Measurements from ENCODE around the gene MGRN1.

Gene MGRN1

DNA sequence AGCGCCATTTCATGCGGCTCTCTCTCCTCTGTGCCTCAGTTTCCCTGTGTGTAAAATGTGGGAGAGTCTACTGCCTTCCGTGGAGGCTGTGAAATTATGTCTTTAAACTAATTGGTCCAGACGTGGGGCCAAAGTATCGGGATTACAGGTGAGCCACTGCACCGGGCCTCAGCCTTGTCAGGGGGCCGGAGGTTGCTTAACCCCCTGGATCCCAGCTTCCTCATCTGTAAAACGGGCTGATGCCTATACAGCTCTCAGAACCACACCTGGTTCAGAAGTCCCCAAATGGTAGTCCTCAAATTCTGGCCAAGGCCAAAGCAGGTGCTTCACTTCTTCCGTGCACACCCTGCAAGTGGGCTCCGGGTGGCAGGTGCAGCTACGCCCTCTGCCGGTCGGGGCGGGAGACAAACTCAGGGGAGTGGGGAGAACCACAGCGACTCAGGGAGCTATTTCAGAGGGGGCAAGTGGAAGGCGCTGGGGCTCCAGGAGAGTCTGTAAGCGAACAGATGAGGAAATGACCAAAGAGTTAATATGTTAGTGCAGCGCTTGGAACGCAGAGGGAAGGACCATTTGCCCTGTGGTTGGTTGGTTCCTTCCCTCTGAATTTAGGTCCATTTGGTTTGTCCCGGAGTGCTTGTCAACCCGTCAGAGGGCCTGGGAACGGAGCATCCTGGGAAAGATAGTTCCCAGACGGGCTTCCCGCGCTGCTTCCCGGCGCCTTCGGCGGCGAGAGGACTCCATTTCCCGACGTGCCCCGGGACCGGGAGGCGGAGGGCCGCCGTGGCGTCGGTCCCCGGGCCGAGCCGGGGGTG lies at the start of gene MGRN1:
TSS of gene MGRN1 (plus strand) at position 812 of the 812 bp plus-strand sequence. CDS start 135 bp downstream, outside the sequence.
- DNase-seq (ENCODE audit: low spot score) = peak; percentile 95

DNA sequence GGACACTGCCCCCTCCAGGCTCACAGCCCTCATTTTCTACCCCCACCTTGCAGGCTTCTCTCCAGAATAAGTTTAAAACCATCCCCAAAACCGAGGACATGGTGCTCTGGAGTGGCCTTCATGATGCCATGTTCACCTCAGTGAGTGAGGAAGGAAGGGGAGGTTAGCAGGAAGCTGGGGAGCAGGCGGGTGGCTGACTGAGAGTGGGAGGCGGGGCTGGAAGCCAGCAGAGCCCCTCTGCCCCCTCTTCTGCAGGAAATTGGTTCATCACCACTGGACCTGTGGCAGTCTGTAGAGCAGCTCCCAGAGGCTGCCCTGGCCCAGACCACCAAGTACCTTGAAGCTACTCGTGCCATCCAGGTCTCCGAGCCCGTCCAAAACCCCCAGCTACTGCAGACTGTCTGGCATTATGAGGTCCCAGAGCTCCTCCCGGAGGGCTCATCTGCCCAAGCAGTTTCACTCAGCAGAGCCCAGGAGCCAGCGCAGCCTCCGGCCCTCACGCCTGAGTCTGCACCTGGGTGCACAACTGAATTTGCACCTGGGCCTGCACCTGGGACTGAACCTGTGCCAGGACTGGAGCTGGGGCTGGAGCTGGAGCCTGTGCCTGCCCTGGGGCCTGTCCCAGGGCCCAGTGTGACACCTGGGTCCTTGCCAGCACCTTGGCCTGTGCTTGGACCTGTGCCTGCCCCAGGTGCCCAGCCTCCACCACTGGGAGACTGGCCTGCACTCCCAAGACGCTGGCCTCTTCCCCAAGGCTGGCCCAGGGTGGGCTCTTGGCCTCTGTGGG lies 49.5 kb upstream of the MGRN1 start:
- no peak for DNase-seq (ENCODE audit: low spot score)

DNA sequence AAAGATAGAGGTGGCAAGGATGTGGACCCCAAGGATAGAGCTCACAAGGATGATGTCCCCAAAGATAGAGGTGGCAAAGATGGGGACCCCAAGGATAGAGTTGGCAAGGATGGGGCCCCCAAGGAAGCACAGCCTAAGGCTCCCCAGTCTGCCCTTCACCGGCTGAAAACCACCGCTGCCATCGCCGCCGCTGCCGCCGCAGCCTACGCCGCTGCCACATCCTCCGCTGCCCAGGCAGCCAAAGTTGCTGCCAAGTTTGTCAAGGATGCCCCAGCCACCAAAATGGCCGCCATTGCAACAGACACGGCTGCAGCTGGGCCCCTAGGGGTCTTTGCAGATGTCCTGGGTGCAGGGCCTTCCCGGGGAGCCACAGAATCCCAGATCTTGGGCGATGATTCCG lies 48.6 kb upstream of the MGRN1 start:
- DNase-seq (ENCODE audit: low spot score) = no peak

DNA sequence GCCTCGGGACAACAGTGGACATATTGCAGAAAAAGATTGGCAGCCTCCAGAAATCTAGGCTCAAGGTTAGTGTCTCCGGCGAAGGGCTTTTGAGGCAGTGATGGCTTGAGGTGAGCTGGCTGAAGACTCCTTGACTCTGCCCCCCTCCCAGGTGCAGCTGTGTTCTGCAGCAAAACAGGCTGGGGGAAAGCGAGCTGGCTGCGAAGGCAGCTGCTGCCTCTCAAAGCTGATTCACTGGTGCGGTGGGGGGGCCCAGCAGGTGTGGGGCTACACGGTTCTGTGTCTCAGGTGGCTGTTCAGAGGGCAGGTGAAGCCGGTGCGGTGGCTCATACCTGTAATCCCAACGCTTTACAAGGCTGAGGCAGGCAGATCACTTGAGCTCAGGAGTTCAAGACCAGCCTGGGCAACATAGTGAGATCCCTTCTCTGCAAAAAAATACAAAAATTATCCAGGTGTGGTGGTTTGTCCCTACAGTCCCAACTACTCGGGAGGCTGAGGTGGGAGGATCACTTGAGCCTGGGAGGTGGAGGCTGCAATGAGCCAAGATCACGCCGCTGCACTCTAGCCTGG lies 45.6 kb upstream of the MGRN1 start:
- DNase-seq (ENCODE audit: low spot score) = no peak

DNA sequence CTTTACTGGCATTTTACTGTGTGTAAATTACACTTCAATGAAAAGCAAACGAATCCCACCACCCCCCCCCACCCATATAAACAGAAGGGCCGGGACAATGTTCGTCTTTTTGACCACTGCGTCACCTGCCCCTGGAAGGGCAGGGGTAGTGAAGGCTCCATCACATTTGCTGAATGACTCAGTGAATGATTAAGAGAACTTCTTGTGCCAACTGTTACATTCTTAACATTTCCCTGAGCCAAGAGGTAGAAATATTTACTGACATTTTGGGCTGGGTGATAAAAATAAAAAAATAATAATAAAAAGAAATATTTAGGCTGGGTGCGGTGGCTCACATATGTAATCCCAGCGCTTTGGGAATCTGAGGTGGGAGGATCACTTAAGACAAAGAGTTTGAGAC lies 44.4 kb upstream of the MGRN1 start:
- DNase-seq (ENCODE audit: low spot score) = no peak

DNA sequence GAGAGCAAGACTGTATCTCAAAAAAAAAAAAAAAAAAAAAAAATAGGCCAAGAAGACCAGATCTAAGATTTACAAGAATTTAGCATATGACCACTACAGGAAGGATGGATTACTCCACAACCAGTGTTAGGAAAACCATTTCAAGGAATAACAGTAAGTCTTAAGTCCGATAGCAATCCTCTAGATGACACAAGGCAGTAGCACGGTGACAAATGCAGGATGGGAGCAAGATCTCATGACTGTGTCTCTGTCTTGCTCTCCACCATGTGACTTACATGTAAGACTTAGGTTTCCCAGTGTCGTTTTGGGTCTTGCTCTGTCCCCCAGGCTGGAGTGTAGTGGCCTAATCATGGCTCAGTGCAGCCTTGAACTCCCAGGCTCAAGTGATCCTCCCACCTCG lies 40.7 kb upstream of the MGRN1 start:
- DNase-seq (ENCODE audit: low spot score) = no peak

DNA sequence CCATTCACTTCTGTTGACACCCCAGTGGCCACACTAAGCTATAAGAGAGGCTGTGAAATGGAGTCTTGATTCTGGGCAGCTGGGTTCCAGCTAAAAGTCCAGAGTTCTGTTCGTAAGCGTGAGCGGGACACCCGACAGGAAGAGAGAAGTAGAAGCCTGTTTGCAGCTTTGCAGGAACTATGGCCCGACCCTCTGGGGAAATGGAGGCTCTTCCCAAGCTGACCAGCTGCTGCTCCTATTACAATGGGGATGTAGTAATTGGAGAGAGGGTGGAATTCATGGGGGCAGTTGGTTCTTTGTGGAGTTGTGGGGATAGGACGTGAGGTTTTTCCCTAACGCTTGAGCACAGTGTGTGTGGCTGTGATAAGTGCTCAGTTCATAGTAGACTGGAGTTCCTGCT lies 38.3 kb upstream of the MGRN1 start:
- DNase-seq (ENCODE audit: low spot score) = no peak

DNA sequence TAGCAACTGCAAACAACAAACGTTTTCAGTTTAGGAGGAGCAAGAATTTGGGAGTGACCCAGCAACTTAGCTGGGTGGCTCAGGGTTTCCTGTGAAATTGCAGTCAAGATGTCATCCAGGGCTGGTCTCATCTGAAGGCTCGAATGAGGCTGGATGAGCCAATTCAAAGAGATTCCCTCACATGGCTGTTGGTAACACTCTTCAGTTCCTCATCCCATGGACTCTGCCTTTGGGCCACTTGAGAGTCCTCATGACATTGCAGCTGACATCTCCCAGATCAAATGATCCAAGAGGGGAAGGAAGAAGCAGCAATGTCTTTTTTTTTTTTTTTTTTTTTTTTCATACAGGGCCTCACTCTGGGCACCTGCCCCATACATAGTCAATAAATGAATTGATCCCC lies 36.2 kb upstream of the MGRN1 start:
- no peak for DNase-seq (ENCODE audit: low spot score)

DNA sequence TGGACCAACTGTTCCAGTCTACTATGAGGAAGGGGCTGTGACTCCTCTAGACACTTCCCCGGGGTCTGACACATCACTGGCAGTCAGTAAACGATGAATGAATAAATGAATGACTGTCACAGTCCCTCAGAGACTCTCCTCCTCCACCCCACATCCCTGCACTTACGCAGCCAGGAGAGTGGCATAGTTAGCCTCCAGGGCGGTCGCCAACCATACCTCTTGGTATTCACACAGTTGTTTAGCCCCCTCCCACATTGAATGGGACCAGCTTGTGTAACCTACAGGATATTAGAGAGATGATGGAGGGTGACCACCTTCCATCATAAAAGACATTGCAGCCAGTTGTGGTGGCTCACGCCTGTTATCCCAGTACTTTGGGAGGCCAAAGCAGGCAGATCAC lies 35.7 kb upstream of the MGRN1 start:
- DNase-seq (ENCODE audit: low spot score) = no peak

DNA sequence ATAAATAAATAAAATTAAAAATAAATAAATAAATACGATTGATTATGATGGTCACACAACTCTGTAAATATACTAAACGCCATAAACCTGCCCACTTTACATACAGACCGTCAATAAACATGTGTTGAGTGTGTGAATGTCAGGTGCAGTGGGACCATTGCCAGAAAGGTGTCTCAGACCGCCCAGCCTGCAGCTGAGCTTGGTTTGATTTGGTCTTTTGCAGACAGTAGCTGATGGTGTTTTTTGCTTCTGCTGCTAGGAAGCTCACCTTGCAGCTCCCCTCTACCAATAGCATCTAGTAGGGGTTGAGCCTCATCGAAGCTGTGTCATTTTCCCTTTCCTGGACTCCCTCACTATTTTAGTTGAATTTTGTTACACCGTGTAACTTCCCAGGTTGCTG lies 33.4 kb upstream of the MGRN1 start:
- no peak for DNase-seq (ENCODE audit: low spot score)

DNA sequence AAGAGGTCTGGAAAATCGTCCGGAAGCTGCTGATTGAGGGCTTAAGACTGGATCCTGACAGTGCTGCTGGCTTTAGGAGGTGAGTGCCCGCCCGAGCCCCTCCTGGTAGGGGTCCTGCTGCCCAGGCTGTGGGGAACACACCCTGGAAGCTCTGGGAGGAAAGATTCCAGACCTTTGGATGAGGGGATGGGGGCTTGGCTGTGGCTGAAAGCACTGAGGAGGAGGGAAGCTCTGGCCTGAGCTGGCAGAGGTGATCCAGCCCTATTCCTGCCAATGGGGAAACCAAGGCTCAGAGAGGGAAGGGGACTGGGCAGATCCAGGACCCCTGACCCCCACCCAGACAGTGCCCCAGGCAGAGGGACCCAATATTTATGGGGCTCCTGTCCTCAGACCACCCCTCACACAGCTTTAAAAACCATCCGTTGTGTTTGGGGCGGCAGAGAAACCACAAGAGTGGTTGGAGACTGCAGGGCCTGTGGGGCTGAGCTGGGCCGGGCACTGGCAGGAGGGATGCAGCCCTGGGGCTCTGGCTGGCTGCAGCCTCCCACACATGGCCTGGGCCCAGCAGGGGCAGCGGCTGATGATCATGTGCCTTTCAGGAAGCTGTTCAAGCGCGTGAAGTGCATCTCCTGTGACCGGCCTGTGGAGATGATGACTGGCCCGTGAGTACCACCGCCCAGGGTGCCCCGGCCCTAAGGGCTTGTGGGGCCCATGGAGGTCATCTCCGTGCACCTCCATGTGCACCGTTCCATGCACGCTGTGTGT lies 32.7 kb upstream of the MGRN1 start:
- no peak for DNase-seq (ENCODE audit: low spot score)

DNA sequence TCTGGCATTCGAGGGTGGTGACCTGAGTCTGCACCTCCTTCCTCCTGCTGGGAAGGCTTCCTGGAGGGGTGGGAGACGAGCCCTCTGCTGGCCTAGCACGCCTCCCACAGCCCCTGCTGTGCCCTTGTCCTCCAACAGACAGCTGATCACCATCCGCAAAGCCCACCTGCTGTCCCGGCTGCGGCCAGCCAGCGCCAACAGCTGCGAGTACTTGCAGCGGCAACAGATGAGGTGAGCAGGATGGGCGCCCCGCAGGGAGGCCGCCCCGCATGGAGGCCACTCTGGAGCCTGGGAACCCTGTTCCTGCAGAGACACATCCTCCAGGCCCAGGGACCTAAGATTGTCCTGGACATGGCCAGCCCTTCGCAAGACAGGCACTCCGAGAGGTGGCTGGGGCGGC lies 31.5 kb upstream of the MGRN1 start:
- DNase-seq (ENCODE audit: low spot score) = no peak

DNA sequence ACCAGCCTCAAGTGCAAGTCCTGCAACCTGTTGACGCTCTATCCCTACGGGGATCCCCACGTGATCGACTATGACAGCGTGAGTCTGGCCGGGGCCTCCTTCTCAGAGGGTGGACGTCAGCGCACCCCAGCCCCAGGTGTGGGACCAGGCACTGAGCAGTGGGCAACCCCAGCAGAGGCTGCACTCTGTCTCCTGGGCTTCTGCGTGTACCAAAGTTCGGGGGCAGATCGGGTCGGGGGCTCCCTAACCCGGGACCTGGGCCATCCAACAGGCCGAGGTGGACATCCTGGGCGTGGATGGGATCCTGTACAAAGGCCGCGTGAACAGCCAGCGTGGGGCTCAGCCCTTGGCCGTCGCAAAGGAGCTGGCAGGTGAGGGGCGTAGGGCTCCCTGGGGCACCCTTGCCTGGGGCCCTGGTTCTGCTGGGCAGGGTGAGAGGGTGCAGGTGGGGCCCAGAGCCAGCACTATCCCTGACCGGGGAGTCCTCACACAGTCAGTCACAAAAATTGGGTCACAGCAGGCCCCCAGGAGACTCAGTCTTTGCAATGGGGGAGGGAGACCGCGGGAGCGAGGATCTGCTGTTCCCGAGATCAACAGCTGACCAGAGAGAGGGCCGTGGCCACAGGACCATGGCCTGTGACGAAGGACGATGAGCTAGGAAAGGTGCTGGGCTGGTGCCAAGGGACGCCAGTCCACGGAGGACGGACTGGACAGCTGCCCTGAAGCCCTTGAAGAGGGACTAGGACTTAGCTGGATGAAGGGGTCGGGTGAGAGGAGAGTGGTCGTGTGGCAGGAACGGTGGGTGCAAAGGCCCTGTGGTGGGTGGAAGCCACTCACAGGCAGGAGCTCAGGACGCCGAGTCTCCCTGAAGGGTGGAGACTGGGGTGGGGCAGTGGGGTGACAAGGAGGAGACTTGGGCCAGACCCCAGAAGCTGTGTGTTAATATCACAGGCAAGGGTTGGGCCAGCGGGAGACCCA lies 29.9 kb upstream of the MGRN1 start:
- no peak for DNase-seq (ENCODE audit: low spot score)

DNA sequence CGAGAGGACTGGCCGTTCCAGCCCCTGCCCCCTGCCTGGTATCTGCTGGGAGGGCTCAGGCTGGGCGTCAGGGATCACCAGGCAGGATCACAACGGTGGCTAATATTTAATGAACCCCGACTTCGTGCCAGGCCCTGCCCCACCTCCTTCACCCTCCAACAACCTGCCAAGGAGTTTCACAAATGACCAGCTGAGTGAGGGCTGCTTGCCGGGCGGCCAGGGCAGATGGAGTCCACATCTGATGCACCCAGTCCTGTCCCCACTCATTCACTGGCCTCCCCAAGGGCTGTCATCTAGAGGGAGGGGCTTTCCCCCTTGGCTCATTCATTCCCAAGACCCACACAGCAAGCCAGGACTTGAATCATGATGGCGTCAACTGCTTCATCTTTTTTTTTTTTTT lies 27.5 kb upstream of the MGRN1 start:
- DNase-seq (ENCODE audit: low spot score) = no peak

DNA sequence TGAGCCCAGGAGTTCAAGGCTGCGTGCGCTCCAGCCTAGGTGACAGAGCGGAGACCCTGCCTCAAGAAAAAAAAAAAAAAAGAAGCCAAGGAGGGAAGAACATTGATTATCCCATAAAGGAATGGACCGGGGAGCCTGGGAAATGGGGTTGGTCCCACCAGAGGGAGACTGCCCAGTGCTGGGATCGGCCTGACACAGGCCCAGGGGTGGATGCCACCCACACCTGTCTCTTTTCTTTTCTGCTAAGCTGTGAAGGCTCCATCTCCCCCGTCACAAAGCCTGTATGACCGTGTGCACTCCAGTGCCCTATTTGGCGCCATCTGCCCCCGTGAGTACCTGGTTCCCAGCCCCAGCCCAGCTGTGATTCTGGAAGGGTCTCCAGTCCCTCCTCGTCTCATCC lies 25.6 kb upstream of the MGRN1 start:
- no peak for DNase-seq (ENCODE audit: low spot score)

DNA sequence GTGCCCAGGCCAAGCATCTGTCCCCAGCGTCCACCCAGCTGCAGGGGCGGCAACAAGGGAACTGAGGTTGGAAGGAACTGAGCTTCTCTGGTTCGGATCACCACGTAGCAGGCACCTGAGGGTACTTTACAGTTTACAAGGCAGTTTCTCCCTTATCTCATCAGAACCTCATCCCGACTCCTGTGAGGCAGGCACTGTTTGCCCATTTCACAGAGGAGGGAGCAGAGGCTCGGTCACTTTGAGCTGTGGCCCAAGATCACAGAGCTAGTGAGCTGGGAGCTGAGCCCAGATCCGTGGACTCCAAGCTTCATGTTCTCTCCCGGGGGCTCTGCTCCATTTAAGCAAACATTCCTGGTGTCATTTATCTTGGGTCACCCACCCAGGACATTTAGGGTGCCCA lies 25.1 kb upstream of the MGRN1 start:
- DNase-seq (ENCODE audit: low spot score) = no peak

DNA sequence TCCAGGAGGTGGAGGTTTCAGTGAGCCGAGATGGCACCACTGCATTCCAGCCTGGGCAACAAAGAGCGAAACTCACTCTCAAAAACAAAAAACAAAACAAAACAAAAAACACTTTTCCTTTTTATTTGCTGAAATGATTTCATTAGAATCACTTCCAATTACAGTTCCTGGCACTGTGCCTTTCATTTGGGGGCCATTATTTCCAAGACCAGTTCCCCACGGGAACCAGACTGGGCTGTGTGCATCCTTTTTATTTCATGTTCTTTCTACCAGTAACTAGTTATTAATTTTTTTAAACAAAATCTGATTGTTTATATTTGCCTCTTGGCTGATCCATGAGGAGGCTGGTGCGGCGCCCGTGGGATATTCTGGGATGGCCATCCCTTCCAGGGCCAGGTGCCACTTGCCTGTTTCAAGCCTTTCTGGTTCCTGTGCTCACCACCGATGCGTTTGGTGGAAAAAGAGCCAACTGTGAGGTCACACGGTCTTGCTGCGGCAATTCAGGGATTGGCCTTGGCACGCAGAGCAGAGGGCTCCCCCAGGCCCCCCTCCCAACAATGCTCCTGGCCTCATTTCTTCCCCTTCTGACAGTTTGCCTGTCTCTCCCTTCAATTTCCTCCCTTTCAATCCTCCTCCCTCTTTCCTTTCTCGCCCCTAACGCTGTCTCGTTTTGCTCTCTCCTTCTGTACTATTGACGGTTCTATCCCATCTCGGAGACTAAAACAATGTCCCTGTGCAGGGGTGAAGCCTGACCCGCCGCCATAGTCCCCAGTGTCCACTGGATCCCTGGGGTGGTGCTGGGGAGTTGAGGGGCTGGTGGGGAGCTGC lies 23.4 kb upstream of the MGRN1 start:
- no peak for DNase-seq (ENCODE audit: low spot score)

DNA sequence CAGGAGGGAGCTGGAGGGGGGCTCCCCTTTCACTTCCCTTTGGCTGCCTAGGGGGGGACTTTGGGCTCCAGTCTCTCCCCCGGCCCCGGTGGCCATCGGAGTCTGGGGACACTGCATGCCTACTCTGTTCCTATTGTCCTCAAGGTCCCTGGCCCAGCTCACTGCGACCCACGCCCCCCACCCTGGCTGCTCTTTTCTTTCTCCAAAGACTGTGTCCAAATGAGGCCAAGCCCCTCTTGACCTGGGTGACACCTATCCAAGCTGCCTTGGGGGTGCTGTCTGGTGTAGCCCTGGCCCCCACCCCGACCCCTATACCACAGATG lies 22.8 kb upstream of the MGRN1 start:
- DNase-seq (ENCODE audit: low spot score) = no peak

DNA sequence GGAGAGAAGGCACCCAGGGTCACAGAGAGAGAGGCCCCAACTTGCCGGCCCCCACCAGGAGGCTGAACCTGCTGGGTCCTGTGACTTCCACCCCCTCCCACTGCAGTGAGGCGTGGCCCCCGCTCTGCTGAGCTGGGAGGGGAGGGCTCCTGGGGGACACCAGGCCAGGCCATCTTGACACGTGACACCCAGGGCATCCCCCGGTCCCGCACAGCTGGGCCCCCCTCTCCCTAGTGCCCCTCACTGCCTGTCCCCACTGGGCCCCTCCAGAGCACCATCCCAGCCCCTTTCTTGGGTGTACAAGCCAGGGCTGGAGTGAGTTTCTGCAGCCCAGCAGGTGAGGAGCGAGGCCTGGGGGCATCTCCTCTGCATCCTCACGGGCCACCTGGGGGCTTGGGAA lies 22.3 kb upstream of the MGRN1 start:
- no peak for DNase-seq (ENCODE audit: low spot score)

DNA sequence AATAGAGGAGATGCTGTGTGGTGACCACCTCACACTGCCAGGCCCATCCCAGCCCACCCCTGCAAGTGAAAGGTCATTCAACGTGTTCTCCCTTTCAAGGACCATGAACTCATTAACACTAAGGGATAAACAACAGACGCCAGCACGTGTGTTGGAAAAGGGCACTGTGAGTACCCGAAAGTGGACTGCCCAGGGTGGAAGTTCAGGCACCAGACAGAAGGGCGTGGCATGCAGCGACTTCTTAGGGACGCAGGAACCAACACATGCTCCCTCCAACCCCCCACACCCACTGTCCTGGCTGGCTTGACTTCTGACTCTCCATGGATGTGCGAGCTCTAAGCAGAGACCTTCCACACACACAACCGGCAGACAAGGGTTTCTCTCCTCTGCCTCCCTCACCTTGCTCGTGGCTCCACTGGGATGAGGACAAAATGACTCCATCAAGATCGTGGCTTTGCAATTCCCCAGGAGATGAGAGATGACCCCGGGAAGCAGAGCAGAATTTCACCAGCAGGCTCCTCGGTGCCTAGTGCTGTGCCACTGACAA lies 20.9 kb upstream of the MGRN1 start:
- no peak for DNase-seq (ENCODE audit: low spot score)

All from D341Med (cell line).